Adrenal gland (tissue), 12 donors: ENCODE measurements around the gene SHB. TPM values are rescaled to one million over a fixed set of nuclear protein-coding genes. Genes with fewer than 3 reads are reported as not detected.

ENCODE experiments used
- DNase-seq, 7 donors: peaks; one replicate each; pipeline ENCODE4 v3.0.0-alpha.2; 2019 to 2020
- H3K27ac ChIP-seq, 5 donors: fragments of 200-600 bp; sonication (generic) in 4 of 5; 1 replicate in 3 of 5; 2 replicates in 2 of 5; pipeline versions ENCODE4 v1.5.1 to v1.8.0; 2016 to 2020; ENCODE audit warnings: mild to moderate bottlenecking in 1 of 5
- H3K27me3 ChIP-seq: fragments of 200-600 bp; 2 replicates; pipeline ENCODE4 v1.8.0; 2021
- H3K36me3 ChIP-seq, 2 donors: fragments of 200-600 bp; replicated peaks in 1 of 2; 1 replicate in 1 of 2; 2 replicates in 1 of 2; pipeline versions ENCODE4 v1.5.1 to v1.8.0; 2018 to 2022
- H3K4me1 ChIP-seq, 2 donors: fragments of 200-600 bp; replicated peaks in 1 of 2; 1 replicate in 1 of 2; 2 replicates in 1 of 2; pipeline versions ENCODE4 v1.5.1 to v1.8.0; 2018 to 2021
- H3K4me3 ChIP-seq, 4 donors: fragments of 200-600 bp; sonication (generic) in 3 of 4; one replicate each; pipeline ENCODE4 v1.5.1; 2016 to 2018
- H3K9me3 ChIP-seq, 3 donors: fragments of 200-600 bp; sonication (generic) in 1 of 3; replicated peaks in 1 of 3; 1 replicate in 2 of 3; 2 replicates in 1 of 3; pipeline versions ENCODE4 v1.5.1 to v1.8.0; 2016 to 2021
- CTCF ChIP-seq, 6 experiments: fragments of 450-650 bp in 4 of 6; fragments of 200-600 bp in 2 of 6; sonication (generic) in 1 of 6; IDR thresholded peaks; 1 replicate in 5 of 6; 2 replicates in 1 of 6; pipeline versions ENCODE4 v1.5.1 to v1.8.0; 2016 to 2021; ENCODE audit warnings: antibody characterized with exemption in 6 of 6, mild to moderate bottlenecking in 2 of 6, moderate library complexity in 1 of 6
- POLR2A ChIP-seq, 2 donors: fragments of 450-650 bp; IDR thresholded peaks; one replicate each; pipeline ENCODE4 v1.6.1; 2017; ENCODE audit warnings: antibody characterized with exemption in 2 of 2, mild to moderate bottlenecking in 2 of 2, moderate library complexity in 1 of 2
- WGBS, 4 donors: extraction: QIAGEN DNeasy Blood & Tissue Kit in 2 of 4; methylation state at CpG; one replicate each; pipeline versions ENCODE4 v1.1.5 to v1.1.7; 2013 to 2017; 5-methylcytosine and 5-hydroxymethylcytosine counted together
- intact Hi-C, 2 donors: fragments of 100-400 bp; cut with DNase I; formaldehyde crosslinking; loops; one replicate each; pipeline versions ENCODE4 v1.14.1 to v1.15.0; 2022 to 2023
- polyA plus RNA-seq, 3 donors: library from polyadenylated mRNA; stranded (reverse); fragments of 200-250 nt in 2 of 3; fragments of 350-450 nt in 1 of 3; fragmentation: Illumina TruSeq in 1 of 3; extraction: RNeasy Lipid Tissue Mini Kit (QIAGEN cat#74804) in 1 of 3; gene quantifications; one replicate each; pipeline ENCODE4 v1.2.3, GENCODE V29; 2013 to 2014
- total RNA-seq, 9 donors: library from RNA; depleted of rRNA in 4 of 9; stranded (reverse); fragments of >200 nt in 4 of 9; fragments of 120-200 nt in 1 of 9; fragmentation: NEBNext Ultra II Directional in 1 of 9; extraction: Animal tissue kit (Norgen Biotek cat#: 25700) in 1 of 9; gene quantifications; one replicate each; pipeline versions ENCODE4 v1.1.0 to v1.2.4, GENCODE V29; 2013 to 2023
- donor health status: healthy with polysubstance abuse.
- donor health status: Bipolar disorder and iron deficiency.
- donor health status: DM: yes; HTN: yes; CAD: no.
- donor health status: DM: no; HTN: no; CAD: no.
- donor health status: DM: no; HTN: no; CAD: no.
- donor health status: DM: yes; HTN: yes; CAD: no.

SHB gene
- total and polyA plus RNA-seq, 12 donors, result 3.2 to 21.2 (median 11.1) TPM

- TF ChIP-seq CTCF (IDR thresholded peaks at IDR 0.05) (no peak), POLR2A (IDR thresholded peaks at IDR 0.05) (no peak)
- Histone ChIP-seq H3K27ac (no peak overlapping the region), H3K9me3 (no peaks in the 10 kb centered on the region), H3K27me3 (no peaks in the 10 kb centered on the region), H3K36me3 (no peaks in the 10 kb centered on the region), H3K4me3 (no peak overlapping the region), H3K4me1 (peaks cover 16 to 58% of the 10 kb centered on the region in 2 donors)
- intact Hi-C loops, result loop anchor here (5.0 kb wide), 2 partner anchors 143 to 148 kb away; no protein-coding TSS in a partner anchor
- WGBS, 4 donors, result 91 to 99% (median 94%) methylated on average over 4 of the region's 4 CpGs
- no peak for DNase-seq
Observed at GRCh38 chr9:38064842-38065368, 4.1 kb downstream of the SHB start.

GRCh38 chr9:38063363-38063707 lies 5.7 kb downstream of the SHB start:
- Histone ChIP-seq H3K4me3 (no peak overlapping the region), H3K9me3 (no peaks in the 10 kb centered on the region), H3K4me1 (peaks cover 16 to 59% of the 10 kb centered on the region in 2 donors), H3K36me3 (no peaks in the 10 kb centered on the region), H3K27me3 (no peaks in the 10 kb centered on the region), H3K27ac (peak overlapping the region in 3 of 5 donors; percentile 38 to 73 (median 62))
- intact Hi-C loops, result no loop called here
- no peak for TF ChIP-seq POLR2A (IDR thresholded peaks at IDR 0.05)
- TF ChIP-seq CTCF (IDR thresholded peaks at IDR 0.05), result no peak
- no peak for DNase-seq
- 40 to 49% (median 44%) methylated on average over 2 of the region's 2 CpGs for WGBS, 4 donors

GRCh38 chr9:38062498-38063362 lies 6.3 kb downstream of the SHB start:
- peaks cover 16 to 56% of the 10 kb centered on the region in 2 donors for H3K4me1 ChIP-seq
- no peaks in the 10 kb centered on the region for H3K9me3 ChIP-seq
- no peak for TF ChIP-seq CTCF (IDR thresholded peaks at IDR 0.05)
- TF ChIP-seq POLR2A (IDR thresholded peaks at IDR 0.05), result no peak
- no peak overlapping the region for H3K4me3 ChIP-seq
- peak overlapping the region in 3 of 5 donors; percentile 38 to 73 (median 62) for H3K27ac ChIP-seq
- H3K27me3 ChIP-seq, result no peaks in the 10 kb centered on the region
- peak in 1 of 7 donors; percentile 61 for DNase-seq
- 76 to 84% (median 79%) methylated on average over 12 of the region's 12 CpGs for WGBS, 4 donors
- H3K36me3 ChIP-seq, result no peaks in the 10 kb centered on the region
- intact Hi-C loops, result no loop called here

GRCh38 chr9:38062106-38062497 lies 6.9 kb downstream of the SHB start:
- TF ChIP-seq CTCF (IDR thresholded peaks at IDR 0.05) (no peak), POLR2A (IDR thresholded peaks at IDR 0.05) (no peak)
- intact Hi-C loops, result no loop called here
- Histone ChIP-seq H3K27ac (peak overlapping the region in 2 of 5 donors; percentile 62 to 73), H3K27me3 (no peaks in the 10 kb centered on the region), H3K36me3 (no peaks in the 10 kb centered on the region), H3K9me3 (no peaks in the 10 kb centered on the region), H3K4me3 (no peak overlapping the region), H3K4me1 (peaks cover 16 to 55% of the 10 kb centered on the region in 2 donors)
- no peak for DNase-seq
- WGBS, 4 donors, result 87 to 100% (median 97%) methylated on average over 3 of the region's 3 CpGs
